ENCODE results near the gene PPP1R12B. TPM values are rescaled to one million over a fixed set of nuclear protein-coding genes. Genes with fewer than 3 reads are reported as not detected.
"Not testable (repeated sequence)": the region's sequence is repeated elsewhere in the genome, so short reads cannot be mapped to it uniquely, and the experiment has no call there.

Gene PPP1R12B
- total and polyA plus RNA-seq, 2 donors (not counting 1 experiment from before 2014, with no cell fraction given), result 13.4 to 21.7 TPM

GRCh38 chr1:202405928-202406327 is 57.4 kb downstream of the PPP1R12B start:
- Histone ChIP-seq H3K36me3 (ENCODE audit: control insufficient read depth, insufficient read depth, low read length) (no peaks in the 10 kb centered on the region), H4K20me1 (ENCODE audit: control insufficient read depth, extremely low read depth, insufficient read depth, low read length) (no peaks in the 10 kb centered on the region), H3K9ac (ENCODE audit: insufficient read depth, low read length) (no peak overlapping the region), H2AFZ (ENCODE audit: low read length) (no peak overlapping the region), H3K4me2 (ENCODE audit: extremely low read depth, insufficient read depth, low read length) (no peak overlapping the region), H3K79me2 (ENCODE audit: control insufficient read depth, insufficient read depth, low read length) (no peaks in the 10 kb centered on the region), H3K4me1 (ENCODE audit: control insufficient read depth, extremely low read depth, insufficient read depth, low read length) (no peaks in the 10 kb centered on the region), H3K27ac (ENCODE audit: insufficient read depth, low read length) (no peak overlapping the region), H3K4me3 (replicated peaks in 1 of 4; ENCODE audit: control extremely low read depth in 1 of 4, insufficient read depth in 1 of 4, low read depth in 3 of 4, low read length in 4 of 4) (no peak overlapping the region), H3K9me3 (ENCODE audit: control insufficient read depth, insufficient read depth, low read depth, low read length) (no peaks in the 10 kb centered on the region), H3K27me3 (ENCODE audit: control insufficient read depth, insufficient read depth, low read length) (no peaks in the 10 kb centered on the region)
- TF ChIP-seq EZH2 (IDR thresholded peaks at IDR 0.05; ENCODE audit: low read length, missing control alignments), result no peak
- no peak for TF ChIP-seq CTCF (conservative IDR thresholded peaks at IDR 0.05 in 1 of 2, IDR thresholded peaks at IDR 0.05 in 1 of 2; ENCODE audit: low read depth in 1 of 2, low read length in 2 of 2)
- DNase-seq (ENCODE audit: low read depth in 2 of 2), result no peak

GRCh38 chr1:202406896-202407295 is 58.4 kb downstream of the PPP1R12B start:
- H3K9me3 ChIP-seq (ENCODE audit: control insufficient read depth, insufficient read depth, low read depth, low read length); H3K79me2 ChIP-seq (ENCODE audit: control insufficient read depth, insufficient read depth, low read length); H3K4me3 ChIP-seq (replicated peaks in 1 of 4; ENCODE audit: control extremely low read depth in 1 of 4, insufficient read depth in 1 of 4, low read depth in 3 of 4, low read length in 4 of 4); H3K27me3 ChIP-seq (ENCODE audit: control insufficient read depth, insufficient read depth, low read length); H3K4me1 ChIP-seq (ENCODE audit: control insufficient read depth, extremely low read depth, insufficient read depth, low read length); H3K4me2 ChIP-seq (ENCODE audit: extremely low read depth, insufficient read depth, low read length); H3K36me3 ChIP-seq (ENCODE audit: control insufficient read depth, insufficient read depth, low read length); H2AFZ ChIP-seq (ENCODE audit: low read length); H3K9ac ChIP-seq (ENCODE audit: insufficient read depth, low read length); H4K20me1 ChIP-seq (ENCODE audit: control insufficient read depth, extremely low read depth, insufficient read depth, low read length); H3K27ac ChIP-seq (ENCODE audit: insufficient read depth, low read length): not testable (repeated sequence)
- peak in 1 of 2 donors; percentile 21 for DNase-seq (ENCODE audit: low read depth in 2 of 2)

GRCh38 chr1:202407378-202407777 is 58.9 kb downstream of the PPP1R12B start:
- not testable (repeated sequence) for H3K27me3 ChIP-seq (ENCODE audit: control insufficient read depth, insufficient read depth, low read length)

GRCh38 chr1:202410251-202410650 is 61.8 kb downstream of the PPP1R12B start:
- not testable (repeated sequence) for H3K4me3 ChIP-seq (replicated peaks in 1 of 4; ENCODE audit: control extremely low read depth in 1 of 4, insufficient read depth in 1 of 4, low read depth in 3 of 4, low read length in 4 of 4); H3K9ac ChIP-seq (ENCODE audit: insufficient read depth, low read length); H3K27me3 ChIP-seq (ENCODE audit: control insufficient read depth, insufficient read depth, low read length); H3K9me3 ChIP-seq (ENCODE audit: control insufficient read depth, insufficient read depth, low read depth, low read length); H3K4me2 ChIP-seq (ENCODE audit: extremely low read depth, insufficient read depth, low read length); H3K4me1 ChIP-seq (ENCODE audit: control insufficient read depth, extremely low read depth, insufficient read depth, low read length); DNase-seq (ENCODE audit: low read depth in 2 of 2); H4K20me1 ChIP-seq (ENCODE audit: control insufficient read depth, extremely low read depth, insufficient read depth, low read length); H3K27ac ChIP-seq (ENCODE audit: insufficient read depth, low read length); H3K79me2 ChIP-seq (ENCODE audit: control insufficient read depth, insufficient read depth, low read length); H3K36me3 ChIP-seq (ENCODE audit: control insufficient read depth, insufficient read depth, low read length); H2AFZ ChIP-seq (ENCODE audit: low read length)

More at GRCh38 chr1:202407378-202407777, 58.9 kb downstream of the PPP1R12B start:
- not testable (repeated sequence) for H3K9me3 ChIP-seq (ENCODE audit: control insufficient read depth, insufficient read depth, low read depth, low read length); DNase-seq (ENCODE audit: low read depth in 2 of 2); H3K4me1 ChIP-seq (ENCODE audit: control insufficient read depth, extremely low read depth, insufficient read depth, low read length); H3K4me2 ChIP-seq (ENCODE audit: extremely low read depth, insufficient read depth, low read length); H4K20me1 ChIP-seq (ENCODE audit: control insufficient read depth, extremely low read depth, insufficient read depth, low read length); H3K27ac ChIP-seq (ENCODE audit: insufficient read depth, low read length); H3K4me3 ChIP-seq (replicated peaks in 1 of 4; ENCODE audit: control extremely low read depth in 1 of 4, insufficient read depth in 1 of 4, low read depth in 3 of 4, low read length in 4 of 4); H3K79me2 ChIP-seq (ENCODE audit: control insufficient read depth, insufficient read depth, low read length); H2AFZ ChIP-seq (ENCODE audit: low read length); H3K36me3 ChIP-seq (ENCODE audit: control insufficient read depth, insufficient read depth, low read length); H3K9ac ChIP-seq (ENCODE audit: insufficient read depth, low read length)

DNA sequence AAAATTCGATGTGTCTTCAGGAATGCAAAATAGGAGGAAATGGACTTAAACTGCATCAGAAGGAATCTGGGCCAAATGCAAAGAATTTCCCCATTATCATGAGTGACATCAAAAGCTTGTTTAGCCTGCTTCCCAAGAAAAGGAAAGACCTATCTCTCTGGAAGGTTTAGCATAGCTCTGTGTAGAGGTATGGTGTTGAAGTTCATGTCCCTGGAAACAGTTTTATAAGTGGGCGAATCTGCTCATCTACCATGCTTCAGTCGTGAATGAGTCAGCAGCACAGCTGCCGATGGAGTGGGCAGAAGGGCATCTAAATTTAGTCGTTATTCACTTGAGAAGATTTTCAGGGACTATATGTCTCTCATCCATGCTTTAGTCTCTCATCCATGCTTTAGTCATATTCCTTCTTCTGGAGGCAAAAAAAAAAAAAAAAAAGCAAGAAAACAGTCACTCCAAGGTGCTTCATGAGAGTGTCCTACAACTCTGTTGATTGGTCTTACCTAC is 62.4 kb downstream of the PPP1R12B start:
- not testable (repeated sequence) for H3K36me3 ChIP-seq (ENCODE audit: control insufficient read depth, insufficient read depth, low read length); H3K79me2 ChIP-seq (ENCODE audit: control insufficient read depth, insufficient read depth, low read length); H3K9ac ChIP-seq (ENCODE audit: insufficient read depth, low read length); H3K9me3 ChIP-seq (ENCODE audit: control insufficient read depth, insufficient read depth, low read depth, low read length); H3K4me2 ChIP-seq (ENCODE audit: extremely low read depth, insufficient read depth, low read length); H4K20me1 ChIP-seq (ENCODE audit: control insufficient read depth, extremely low read depth, insufficient read depth, low read length); H3K4me1 ChIP-seq (ENCODE audit: control insufficient read depth, extremely low read depth, insufficient read depth, low read length); H3K4me3 ChIP-seq (replicated peaks in 1 of 4; ENCODE audit: control extremely low read depth in 1 of 4, insufficient read depth in 1 of 4, low read depth in 3 of 4, low read length in 4 of 4); H2AFZ ChIP-seq (ENCODE audit: low read length); H3K27ac ChIP-seq (ENCODE audit: insufficient read depth, low read length); H3K27me3 ChIP-seq (ENCODE audit: control insufficient read depth, insufficient read depth, low read length)
- peak; percentile 46 to 83 for DNase-seq (ENCODE audit: low read depth in 2 of 2)
